ENCODE measurements around the gene RASL10A.
A peak's percentile ranks its signal among the peaks of the same experiment; 100 is the strongest.
"Not testable (repeated sequence)": the region's sequence is repeated elsewhere in the genome, so short reads cannot be mapped to it uniquely, and the experiment has no call there.

Gene RASL10A

GRCh38 chr22:29315286-29316140, at the start of gene RASL10A:
TSS of gene RASL10A (minus strand) at chr22:29315697. CDS start at chr22:29315246, 451 bp downstream.
- TF ChIP-seq, protein P1, sequence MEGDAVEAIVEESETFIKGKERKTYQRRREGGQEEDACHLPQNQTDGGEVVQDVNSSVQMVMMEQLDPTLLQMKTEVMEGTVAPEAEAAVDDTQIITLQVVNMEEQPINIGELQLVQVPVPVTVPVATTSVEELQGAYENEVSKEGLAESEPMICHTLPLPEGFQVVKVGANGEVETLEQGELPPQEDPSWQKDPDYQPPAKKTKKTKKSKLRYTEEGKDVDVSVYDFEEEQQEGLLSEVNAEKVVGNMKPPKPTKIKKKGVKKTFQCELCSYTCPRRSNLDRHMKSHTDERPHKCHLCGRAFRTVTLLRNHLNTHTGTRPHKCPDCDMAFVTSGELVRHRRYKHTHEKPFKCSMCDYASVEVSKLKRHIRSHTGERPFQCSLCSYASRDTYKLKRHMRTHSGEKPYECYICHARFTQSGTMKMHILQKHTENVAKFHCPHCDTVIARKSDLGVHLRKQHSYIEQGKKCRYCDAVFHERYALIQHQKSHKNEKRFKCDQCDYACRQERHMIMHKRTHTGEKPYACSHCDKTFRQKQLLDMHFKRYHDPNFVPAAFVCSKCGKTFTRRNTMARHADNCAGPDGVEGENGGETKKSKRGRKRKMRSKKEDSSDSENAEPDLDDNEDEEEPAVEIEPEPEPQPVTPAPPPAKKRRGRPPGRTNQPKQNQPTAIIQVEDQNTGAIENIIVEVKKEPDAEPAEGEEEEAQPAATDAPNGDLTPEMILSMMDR (conservative IDR thresholded peaks at IDR 0.05; ENCODE audit: low read depth, low read length), result no peak
- no peak within 1 kb of the TSS for H3K4me3 ChIP-seq (ENCODE audit: low read length)
- DNase-seq (ENCODE audit: low read depth), result no peak

- no peak overlapping the region for H3K4me3 ChIP-seq (ENCODE audit: low read length)
- no peak for DNase-seq (ENCODE audit: low read depth)
- TF ChIP-seq, protein P1 (conservative IDR thresholded peaks at IDR 0.05; ENCODE audit: low read depth, low read length), result peak; percentile 83
Measured at GRCh38 chr22:29359469-29359868, 44.0 kb upstream of the RASL10A start.

DNA sequence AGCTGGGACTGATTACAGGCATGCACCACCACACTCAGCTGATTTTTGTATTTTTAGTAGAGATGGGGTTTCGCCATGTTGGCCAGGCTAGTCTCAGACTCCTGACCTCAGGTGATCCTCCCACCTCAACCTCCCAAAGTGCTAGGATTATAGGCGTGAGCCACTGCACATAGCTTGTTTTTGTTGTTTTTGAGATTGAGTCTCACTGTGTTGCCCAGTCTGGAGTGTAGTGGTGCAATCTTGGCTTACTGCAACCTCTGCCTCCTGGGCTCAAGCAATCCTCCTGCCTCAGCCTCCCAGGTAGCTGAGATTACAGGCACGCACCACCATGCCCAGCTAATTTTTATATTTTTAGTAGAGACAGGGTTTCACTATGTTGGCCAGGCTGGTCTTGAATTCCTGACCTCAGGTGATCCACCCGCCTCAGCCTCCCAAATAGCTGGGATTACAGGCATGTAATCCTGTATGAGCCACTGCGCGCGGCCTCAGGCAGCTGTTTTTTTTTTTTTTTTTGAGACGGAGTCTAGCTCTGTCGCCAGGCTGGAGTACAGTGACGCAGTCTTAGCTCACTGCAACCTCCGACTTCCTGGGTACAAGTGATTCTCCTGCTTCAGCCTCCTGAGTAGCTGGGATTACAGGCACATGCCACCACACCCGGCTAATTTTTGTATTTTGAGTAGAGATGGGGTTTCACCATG, 41.8 kb upstream of the RASL10A start:
- not testable (repeated sequence) for DNase-seq (ENCODE audit: low read depth)

GRCh38 chr22:29353860-29354259, 38.4 kb upstream of the RASL10A start:
- no peak for DNase-seq (ENCODE audit: low read depth)
- no peak overlapping the region for H3K4me3 ChIP-seq (ENCODE audit: low read length)
- TF ChIP-seq, protein P1 (conservative IDR thresholded peaks at IDR 0.05; ENCODE audit: low read depth, low read length), result no peak

More for the DNA sequence above, 41.8 kb upstream of the RASL10A start:
- not testable (repeated sequence) for H3K4me3 ChIP-seq (ENCODE audit: low read length)

DNA sequence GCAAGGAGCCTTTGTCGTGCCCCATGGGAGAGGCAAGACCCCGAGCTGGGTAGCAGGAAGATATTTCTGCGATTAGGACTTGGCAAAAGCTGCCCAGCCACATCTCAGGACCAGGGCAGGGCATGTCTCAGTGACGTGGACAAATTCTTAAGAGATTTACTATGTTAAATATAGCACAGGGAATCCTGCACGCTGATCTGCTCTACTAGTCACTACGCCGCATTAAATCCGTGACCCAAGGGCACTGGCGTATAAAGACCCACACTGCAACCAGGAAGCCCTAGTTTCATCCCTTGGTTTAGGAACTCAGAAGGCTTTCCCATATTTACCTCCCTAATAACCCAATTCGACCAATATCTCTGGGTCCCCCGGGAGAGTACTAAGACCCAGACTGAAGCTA, 37.8 kb upstream of the RASL10A start:
- TF ChIP-seq, protein P1 (conservative IDR thresholded peaks at IDR 0.05; ENCODE audit: low read depth, low read length), result no peak
- no peak overlapping the region for H3K4me3 ChIP-seq (ENCODE audit: low read length)
- DNase-seq (ENCODE audit: low read depth), result peak; percentile 81

- no peak overlapping the region for H3K4me3 ChIP-seq (ENCODE audit: low read length)
- DNase-seq (ENCODE audit: low read depth), result no peak
- TF ChIP-seq, protein P1 (conservative IDR thresholded peaks at IDR 0.05; ENCODE audit: low read depth, low read length), result no peak
Measured at GRCh38 chr22:29352778-29353177, 37.3 kb upstream of the RASL10A start.

DNA sequence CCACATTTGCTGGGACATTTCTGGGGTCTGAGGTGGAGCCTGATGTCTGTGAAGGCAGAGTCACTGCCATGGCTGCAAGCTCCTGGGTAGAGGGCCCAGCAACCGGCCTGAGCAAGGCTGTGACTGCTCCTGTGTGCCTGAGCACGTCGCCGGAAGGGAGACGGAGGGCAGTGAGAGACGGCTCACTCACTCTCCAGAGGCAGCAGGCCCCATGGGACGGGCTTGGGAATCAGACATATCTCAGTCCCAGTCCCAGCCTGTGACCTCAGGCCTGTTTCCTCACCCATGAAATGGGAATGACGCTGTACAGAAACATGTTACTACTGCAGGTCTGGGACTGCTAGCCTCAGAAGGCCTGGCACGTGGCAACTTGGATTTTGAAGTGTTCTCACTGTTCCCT, 36.4 kb upstream of the RASL10A start:
- TF ChIP-seq, protein P1 (conservative IDR thresholded peaks at IDR 0.05; ENCODE audit: low read depth, low read length), result no peak
- no peak overlapping the region for H3K4me3 ChIP-seq (ENCODE audit: low read length)
- no peak for DNase-seq (ENCODE audit: low read depth)
